ENCODE results near the gene SMYD3. TPM values are rescaled to one million over a fixed set of nuclear protein-coding genes. Genes with fewer than 3 reads are reported as not detected.

SMYD3 gene
- total and polyA plus RNA-seq, 9 donors: 8.0 to 13.9 (median 9.6) TPM

DNA sequence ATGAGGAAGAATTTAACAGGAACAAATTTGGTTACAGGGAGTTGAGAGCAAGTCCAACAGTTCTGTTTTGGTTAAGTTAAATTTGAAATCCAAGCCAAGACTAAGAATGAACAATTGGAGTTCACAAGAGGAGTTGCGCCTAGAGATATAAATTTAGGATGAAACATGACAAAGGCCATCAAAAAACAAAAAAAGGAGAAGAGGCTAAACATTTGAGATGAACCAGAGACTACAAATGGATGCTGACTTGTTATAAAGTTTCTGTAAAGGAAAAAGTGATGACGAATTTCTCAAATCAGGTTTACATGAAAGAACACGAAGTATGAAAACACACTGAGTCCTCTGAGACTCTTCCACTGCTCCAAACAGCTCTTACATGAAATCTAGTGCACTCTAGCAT is 575.6 kb downstream of the SMYD3 start:
- no peak overlapping the region for H3K27ac ChIP-seq (ENCODE audit: low read length)
- no peak for DNase-seq

DNA sequence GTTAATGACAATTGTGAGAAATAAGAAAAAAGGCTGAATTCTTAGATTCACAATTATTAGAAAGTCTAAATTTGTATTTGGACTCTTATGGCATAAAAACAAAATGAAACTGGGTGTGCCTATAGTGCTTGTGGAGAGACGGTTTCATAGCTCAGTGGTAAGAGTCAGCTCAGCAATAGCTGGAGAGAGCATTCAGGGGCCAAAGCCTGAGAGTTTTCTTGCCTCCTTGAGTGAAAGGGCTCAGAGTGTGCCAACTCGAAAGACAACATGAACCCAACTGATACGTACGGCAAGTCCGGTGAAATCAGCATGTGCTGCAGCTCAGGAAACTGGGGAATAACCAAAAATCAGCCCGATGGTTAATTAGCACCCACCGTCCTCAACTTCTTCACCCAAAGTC is 577.9 kb downstream of the SMYD3 start:
- no peak for DNase-seq
- Histone ChIP-seq H3K27me3 (ENCODE audit: control insufficient read depth, insufficient read depth, low read length) (no peaks in the 10 kb centered on the region), H3K36me3 (ENCODE audit: control insufficient read depth, insufficient read depth, low read length) (no peaks in the 10 kb centered on the region), H3K4me1 (ENCODE audit: control insufficient read depth, insufficient read depth, low read length) (no peaks in the 10 kb centered on the region), H3K4me3 (ENCODE audit: low read length) (no peak overlapping the region), H3K27ac (ENCODE audit: low read length) (no peak overlapping the region), H3K9me3 (replicated peaks; ENCODE audit: control insufficient read depth, low read depth, low read length) (no peaks in the 10 kb centered on the region)
- WGBS (ENCODE audit: insufficient coverage): 93% methylated on average over 6 of the region's 7 CpGs

More for the DNA sequence above, 575.6 kb downstream of the SMYD3 start:
- H3K27me3 ChIP-seq (ENCODE audit: control insufficient read depth, insufficient read depth, low read length): no peaks in the 10 kb centered on the region
- H3K4me1 ChIP-seq (ENCODE audit: control insufficient read depth, insufficient read depth, low read length): no peaks in the 10 kb centered on the region
- no peaks in the 10 kb centered on the region for H3K9me3 ChIP-seq (replicated peaks; ENCODE audit: control insufficient read depth, low read depth, low read length)
- WGBS (ENCODE audit: insufficient coverage): 100% methylated on average over 1 of the region's 3 CpGs
- H3K36me3 ChIP-seq (ENCODE audit: control insufficient read depth, insufficient read depth, low read length): no peaks in the 10 kb centered on the region
- no peak overlapping the region for H3K4me3 ChIP-seq (ENCODE audit: low read length)

GRCh38 chr1:245926888-245927287 is 580.2 kb downstream of the SMYD3 start:
- H3K4me1 ChIP-seq (ENCODE audit: control insufficient read depth, insufficient read depth, low read length): no peaks in the 10 kb centered on the region
- no peak for DNase-seq
- no peak overlapping the region for H3K4me3 ChIP-seq (ENCODE audit: low read length)
- 37% methylated on average over 2 of the region's 3 CpGs for WGBS (ENCODE audit: insufficient coverage)
- no peaks in the 10 kb centered on the region for H3K36me3 ChIP-seq (ENCODE audit: control insufficient read depth, insufficient read depth, low read length)
- no peaks in the 10 kb centered on the region for H3K9me3 ChIP-seq (replicated peaks; ENCODE audit: control insufficient read depth, low read depth, low read length)
- no peaks in the 10 kb centered on the region for H3K27me3 ChIP-seq (ENCODE audit: control insufficient read depth, insufficient read depth, low read length)
- no peak overlapping the region for H3K27ac ChIP-seq (ENCODE audit: low read length)

DNA sequence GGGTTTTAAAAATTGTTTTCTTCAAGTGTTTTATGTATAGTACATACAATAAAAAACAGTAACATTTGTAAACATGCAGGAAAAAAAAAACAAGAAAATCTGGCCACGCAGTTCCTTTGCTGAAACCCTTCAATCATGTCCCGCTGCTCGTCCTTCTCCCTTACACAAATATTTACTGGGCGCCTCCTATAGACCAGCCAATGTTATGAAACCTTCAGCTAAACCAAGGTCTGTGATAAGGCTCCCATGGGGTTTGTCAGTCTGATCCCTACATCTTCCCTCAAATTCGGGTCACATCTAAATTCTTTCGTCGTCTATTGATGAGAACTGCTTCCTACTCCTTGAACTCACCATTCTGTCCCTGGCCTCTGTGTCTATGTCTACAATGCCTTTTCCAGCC is 583.9 kb downstream of the SMYD3 start:
- no peaks in the 10 kb centered on the region for H3K9me3 ChIP-seq (replicated peaks; ENCODE audit: control insufficient read depth, low read depth, low read length)
- no peak overlapping the region for H3K27ac ChIP-seq (ENCODE audit: low read length)
- 94% methylated on average over 7 of the region's 7 CpGs for WGBS (ENCODE audit: insufficient coverage)
- DNase-seq: no peak
- H3K27me3 ChIP-seq (ENCODE audit: control insufficient read depth, insufficient read depth, low read length): no peaks in the 10 kb centered on the region
- no peaks in the 10 kb centered on the region for H3K36me3 ChIP-seq (ENCODE audit: control insufficient read depth, insufficient read depth, low read length)
- H3K4me3 ChIP-seq (ENCODE audit: low read length): no peak overlapping the region
- no peaks in the 10 kb centered on the region for H3K4me1 ChIP-seq (ENCODE audit: control insufficient read depth, insufficient read depth, low read length)

GRCh38 chr1:245921417-245921816 is 585.7 kb downstream of the SMYD3 start:
- no peaks in the 10 kb centered on the region for H3K9me3 ChIP-seq (replicated peaks; ENCODE audit: control insufficient read depth, low read depth, low read length)
- H3K36me3 ChIP-seq (ENCODE audit: control insufficient read depth, insufficient read depth, low read length): no peaks in the 10 kb centered on the region
- no peak overlapping the region for H3K27ac ChIP-seq (ENCODE audit: low read length)
- no peaks in the 10 kb centered on the region for H3K4me1 ChIP-seq (ENCODE audit: control insufficient read depth, insufficient read depth, low read length)
- no peak for DNase-seq
- WGBS (ENCODE audit: insufficient coverage): no CpG with 5 or more reads among the region's 2 CpGs
- no peaks in the 10 kb centered on the region for H3K27me3 ChIP-seq (ENCODE audit: control insufficient read depth, insufficient read depth, low read length)
- H3K4me3 ChIP-seq (ENCODE audit: low read length): no peak overlapping the region

GRCh38 chr1:245917403-245917802 is 589.7 kb downstream of the SMYD3 start:
- WGBS (ENCODE audit: insufficient coverage): 56% methylated on average over 5 of the region's 6 CpGs
- H3K36me3 ChIP-seq (ENCODE audit: control insufficient read depth, insufficient read depth, low read length): no peaks in the 10 kb centered on the region
- no peaks in the 10 kb centered on the region for H3K9me3 ChIP-seq (replicated peaks; ENCODE audit: control insufficient read depth, low read depth, low read length)
- H3K27ac ChIP-seq (ENCODE audit: low read length): no peak overlapping the region
- H3K4me3 ChIP-seq (ENCODE audit: low read length): no peak overlapping the region
- H3K4me1 ChIP-seq (ENCODE audit: control insufficient read depth, insufficient read depth, low read length): no peaks in the 10 kb centered on the region
- DNase-seq: no peak
- no peaks in the 10 kb centered on the region for H3K27me3 ChIP-seq (ENCODE audit: control insufficient read depth, insufficient read depth, low read length)

DNA sequence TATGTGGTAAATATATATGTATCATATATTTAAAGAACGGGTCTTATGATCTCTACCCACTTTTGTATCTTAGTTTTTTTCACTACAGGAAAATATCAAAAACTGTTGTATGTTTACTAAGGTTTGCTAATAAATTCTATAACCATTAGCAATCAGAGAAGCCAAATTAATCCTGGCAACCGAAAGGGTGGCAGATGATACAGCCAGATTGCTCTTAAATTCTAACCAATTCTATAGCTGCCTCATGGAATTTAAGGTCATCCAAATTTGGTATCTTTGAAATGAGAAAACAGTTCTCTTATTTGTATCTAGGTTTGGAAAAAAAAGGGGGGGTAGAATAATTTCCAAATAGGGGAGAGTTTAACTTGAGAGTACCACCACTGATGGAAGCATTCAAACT is 591.2 kb downstream of the SMYD3 start:
- Histone ChIP-seq H3K27me3 (ENCODE audit: control insufficient read depth, insufficient read depth, low read length) (no peaks in the 10 kb centered on the region), H3K9me3 (replicated peaks; ENCODE audit: control insufficient read depth, low read depth, low read length) (no peaks in the 10 kb centered on the region), H3K4me1 (ENCODE audit: control insufficient read depth, insufficient read depth, low read length) (no peaks in the 10 kb centered on the region), H3K27ac (ENCODE audit: low read length) (no peak overlapping the region), H3K4me3 (ENCODE audit: low read length) (no peak overlapping the region), H3K36me3 (ENCODE audit: control insufficient read depth, insufficient read depth, low read length) (no peaks in the 10 kb centered on the region)
- no peak for DNase-seq
- no CpG with 5 or more reads among the region's 2 CpGs for WGBS (ENCODE audit: insufficient coverage)

DNA sequence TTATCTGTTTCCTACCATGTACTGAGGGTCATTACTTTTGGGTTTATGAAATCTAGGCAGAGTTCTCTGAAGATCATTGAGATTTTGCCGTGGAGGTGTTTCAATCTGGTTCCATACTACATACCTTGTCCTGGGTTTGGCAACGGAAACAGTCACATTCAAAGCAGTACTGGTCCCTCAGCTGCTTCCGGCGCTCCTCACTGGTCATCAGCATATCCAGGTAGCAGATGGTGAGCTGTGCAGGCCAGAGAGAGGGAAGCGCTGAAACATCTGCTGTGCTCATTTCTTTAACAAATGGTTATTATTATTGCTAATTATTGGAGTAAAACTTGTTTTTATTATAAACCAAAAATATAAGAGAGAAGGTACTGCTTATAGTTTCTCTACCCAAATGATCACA is 591.7 kb downstream of the SMYD3 start:
- H3K4me3 ChIP-seq (ENCODE audit: low read length): no peak overlapping the region
- no CpG with 5 or more reads among the region's 5 CpGs for WGBS (ENCODE audit: insufficient coverage)

DNA sequence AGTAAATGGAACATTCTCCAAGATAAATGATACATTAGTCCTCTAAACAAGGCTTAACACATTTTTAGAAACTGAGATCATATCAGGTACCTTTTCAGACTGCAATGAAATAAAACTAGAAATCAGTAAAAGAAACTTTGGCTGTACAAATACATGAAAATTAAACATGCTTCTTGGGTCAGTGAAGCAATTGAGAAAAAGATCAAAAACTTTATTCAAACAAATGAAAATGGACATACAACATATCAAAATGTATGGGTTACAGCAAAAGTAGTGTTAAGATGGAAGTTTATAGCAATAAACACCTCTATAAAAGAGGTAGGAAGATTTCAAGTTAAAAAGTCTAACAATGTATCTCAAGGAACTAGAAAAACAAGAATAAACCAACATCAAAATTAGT is 598.5 kb downstream of the SMYD3 start:
- Histone ChIP-seq H3K27me3 (ENCODE audit: control insufficient read depth, insufficient read depth, low read length) (no peaks in the 10 kb centered on the region), H3K27ac (ENCODE audit: low read length) (no peak overlapping the region), H3K4me3 (ENCODE audit: low read length) (no peak overlapping the region), H3K9me3 (replicated peaks; ENCODE audit: control insufficient read depth, low read depth, low read length) (no peaks in the 10 kb centered on the region), H3K4me1 (ENCODE audit: control insufficient read depth, insufficient read depth, low read length) (no peaks in the 10 kb centered on the region), H3K36me3 (ENCODE audit: control insufficient read depth, insufficient read depth, low read length) (no peaks in the 10 kb centered on the region)
- no peak for DNase-seq

More for the DNA sequence above, 591.7 kb downstream of the SMYD3 start:
- Histone ChIP-seq H3K36me3 (ENCODE audit: control insufficient read depth, insufficient read depth, low read length) (no peaks in the 10 kb centered on the region), H3K27me3 (ENCODE audit: control insufficient read depth, insufficient read depth, low read length) (no peaks in the 10 kb centered on the region), H3K4me1 (ENCODE audit: control insufficient read depth, insufficient read depth, low read length) (no peaks in the 10 kb centered on the region), H3K9me3 (replicated peaks; ENCODE audit: control insufficient read depth, low read depth, low read length) (no peaks in the 10 kb centered on the region), H3K27ac (ENCODE audit: low read length) (no peak overlapping the region)
- DNase-seq: no peak

DNA sequence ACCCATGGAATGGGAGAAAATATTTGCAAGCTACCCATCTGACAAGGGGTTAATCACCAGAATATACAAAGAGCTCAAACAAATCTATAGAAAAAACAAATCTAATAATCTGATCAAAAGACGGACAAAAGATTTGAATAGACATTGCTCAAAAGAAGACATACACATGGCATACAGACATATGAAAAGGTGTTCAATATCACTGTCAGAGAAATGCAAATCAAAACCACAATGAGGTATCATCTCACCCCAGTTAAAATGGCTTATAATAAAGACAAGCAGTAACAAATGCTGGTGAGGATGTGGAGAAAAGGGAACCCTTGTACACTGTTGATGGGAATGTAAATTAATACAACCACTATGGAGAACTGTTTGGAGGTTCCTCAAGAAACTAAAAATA is 600.9 kb downstream of the SMYD3 start:
- H3K36me3 ChIP-seq (ENCODE audit: control insufficient read depth, insufficient read depth, low read length): no peaks in the 10 kb centered on the region
- H3K4me1 ChIP-seq (ENCODE audit: control insufficient read depth, insufficient read depth, low read length): no peaks in the 10 kb centered on the region
- WGBS (ENCODE audit: insufficient coverage): no CpG with 5 or more reads among the region's 1 CpG
- H3K9me3 ChIP-seq (replicated peaks; ENCODE audit: control insufficient read depth, low read depth, low read length): no peaks in the 10 kb centered on the region
- no peak for DNase-seq
- no peak overlapping the region for H3K27ac ChIP-seq (ENCODE audit: low read length)
- H3K27me3 ChIP-seq (ENCODE audit: control insufficient read depth, insufficient read depth, low read length): no peaks in the 10 kb centered on the region
- H3K4me3 ChIP-seq (ENCODE audit: low read length): no peak overlapping the region

DNA sequence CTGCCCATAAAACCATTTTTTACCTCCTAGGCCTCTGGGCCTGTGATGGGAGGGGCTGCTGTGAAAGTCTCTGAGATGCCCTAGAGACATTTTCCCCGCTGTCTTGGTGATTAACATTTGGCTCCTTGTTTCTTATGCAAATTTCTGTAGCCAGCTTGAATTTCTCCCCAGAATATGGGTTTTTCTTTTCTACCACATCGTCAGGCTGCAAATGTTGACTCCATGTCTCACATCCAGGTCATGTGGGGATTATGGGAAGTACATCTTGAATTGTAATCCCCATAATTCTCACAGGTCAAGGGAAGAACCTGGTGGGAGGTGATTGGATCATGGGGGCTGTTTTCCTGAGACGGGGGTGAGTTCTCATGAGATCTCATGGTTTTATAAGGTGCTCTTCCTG is 603.2 kb downstream of the SMYD3 start:
- H3K4me1 ChIP-seq (ENCODE audit: control insufficient read depth, insufficient read depth, low read length): no peaks in the 10 kb centered on the region
- no peaks in the 10 kb centered on the region for H3K9me3 ChIP-seq (replicated peaks; ENCODE audit: control insufficient read depth, low read depth, low read length)
- no peaks in the 10 kb centered on the region for H3K27me3 ChIP-seq (ENCODE audit: control insufficient read depth, insufficient read depth, low read length)
- no peak for DNase-seq
- H3K4me3 ChIP-seq (ENCODE audit: low read length): no peak overlapping the region
- H3K27ac ChIP-seq (ENCODE audit: low read length): no peak overlapping the region
- WGBS (ENCODE audit: insufficient coverage): 73% methylated on average over 2 of the region's 3 CpGs
- H3K36me3 ChIP-seq (ENCODE audit: control insufficient read depth, insufficient read depth, low read length): no peaks in the 10 kb centered on the region
